HCT116 (cell line): ENCODE results near the gene KCTD1. TPM values are rescaled to one million over a fixed set of nuclear protein-coding genes. Genes with fewer than 3 reads are reported as not detected.

Source experiments
- ATAC-seq: fragments of 200-7000 bp; cut with Tn5 transposase; 2 replicates; pipeline ENCODE4 v1.9.1; 2020; ENCODE audit warnings: mild to moderate bottlenecking, moderate library complexity
- BruUV-seq: library from RNA; stranded (reverse); fragments of 400-500 nt; replicated peaks from 2 replicates; lab custom pipeline; 2021; lab: Mats Ljungman, UMichigan
- CTCF ChIA-PET: fragments of 300-600 bp; sonication (Branson Sonifier 250); formaldehyde crosslinking; loops from one replicate; lab custom pipeline; 2021; ENCODE audit warnings: antibody characterized with exemption; lab: Charles Lee
- POLR2A ChIA-PET: fragments of 300-600, 350-600 bp; sonication (Branson Sonifier 250); formaldehyde crosslinking; loops from one replicate; lab custom pipeline; 2021; ENCODE audit warnings: antibody characterized with exemption; lab: Charles Lee
- RAD21 ChIA-PET, 2 experiments: fragments of 300-600 bp; sonication (Branson Sonifier 250); formaldehyde crosslinking; loops; one replicate each; lab custom pipeline; 2023; ENCODE audit warnings: low total read pairs in 2 of 2; ENCODE audit not compliant: uncharacterized antibody in 2 of 2, unreplicated experiment in 2 of 2, low non-redundant PET in 1 of 2; lab: Charles Lee
- DNase-seq: peaks from one replicate; pipeline ENCODE4 v3.0.0-alpha.2; 2010; ENCODE audit warnings: low read depth, low spot score
- H2AFZ ChIP-seq: fragments of 200-600 bp; shearing (Covaris generic), sonication (generic); 2 replicates; pipeline ENCODE4 v1.6.1; 2017; ENCODE audit warnings: low read depth, mixed run types, mixed read lengths, antibody characterized with exemption, low read length; ENCODE audit not compliant: poor library complexity, severe bottlenecking
- H3K27ac ChIP-seq: 2 replicates; pipeline ENCODE4 v1.5.1; 2012; ENCODE audit warnings: low read depth, low read length
- H3K27me3 ChIP-seq: fragments of 200-600 bp; sonication (generic); 2 replicates; pipeline ENCODE4 v1.6.1; 2016; ENCODE audit warnings: mixed run types, low read length, mixed read lengths; ENCODE audit not compliant: insufficient read depth
- H3K36me3 ChIP-seq, 2 experiments: fragments of 200-500 bp in 1 of 2; fragments of 200-600 bp in 1 of 2; sonication (Bioruptor generic) in 1 of 2; sonication (generic) in 1 of 2; 2 replicates each; pipeline versions ENCODE4 v1.5.1 to v1.6.1; 2014 to 2016; ENCODE audit warnings: low read length in 2 of 2, inconsistent platforms in 1 of 2, mixed read lengths in 1 of 2, mixed run types in 1 of 2; ENCODE audit not compliant: insufficient read depth in 2 of 2, control insufficient read depth in 1 of 2
- H3K4me1 ChIP-seq, 2 experiments: fragments of 200-600 bp in 1 of 2; sonication (generic) in 1 of 2; 2 replicates each; pipeline versions ENCODE4 v1.5.1 to v1.6.1; 2012 to 2017; ENCODE audit warnings: low read length in 2 of 2, inconsistent platforms in 1 of 2, mild to moderate bottlenecking in 1 of 2, mixed read lengths in 1 of 2, mixed run types in 1 of 2, moderate library complexity in 1 of 2; ENCODE audit not compliant: insufficient read depth in 2 of 2, control insufficient read depth in 1 of 2
- H3K4me2 ChIP-seq: fragments of 200-600 bp; sonication (generic); 2 replicates; pipeline ENCODE4 v1.6.1; 2017; ENCODE audit warnings: mixed run types, low read length, mixed read lengths
- H3K4me3 ChIP-seq, 2 experiments: fragments of 200-600 bp in 1 of 2; sonication (generic) in 1 of 2; replicated peaks in 1 of 2; 2 replicates each; pipeline ENCODE4 v1.5.1; 2011 to 2016; ENCODE audit warnings: low read length in 2 of 2, control low read depth in 1 of 2, low read depth in 1 of 2, mild to moderate bottlenecking in 1 of 2, mixed read lengths in 1 of 2, mixed run types in 1 of 2
- H3K79me2 ChIP-seq: fragments of 200-600 bp; sonication (generic); 2 replicates; pipeline ENCODE4 v1.6.1; 2017; ENCODE audit warnings: mild to moderate bottlenecking, mixed run types, low read length, moderate library complexity, mixed read lengths; ENCODE audit not compliant: insufficient read depth
- H3K9ac ChIP-seq: fragments of 200-600 bp; sonication (generic); 2 replicates; pipeline ENCODE4 v1.6.1; 2016; ENCODE audit warnings: low read length, mixed read lengths
- H3K9me2 ChIP-seq: fragments of 200-600 bp; sonication (generic), shearing (Covaris generic); 2 replicates; pipeline ENCODE4 v1.6.1; 2017; ENCODE audit warnings: mixed run types, mild to moderate bottlenecking, moderate library complexity; ENCODE audit not compliant: insufficient read depth
- H3K9me3 ChIP-seq, 2 experiments: fragments of 200-500 bp in 1 of 2; fragments of 200-600 bp in 1 of 2; sonication (Bioruptor generic) in 1 of 2; sonication (generic) in 1 of 2; 2 replicates each; pipeline ENCODE4 v1.6.1; 2014 to 2017; ENCODE audit warnings: low read length in 2 of 2, mixed read lengths in 2 of 2, inconsistent platforms in 1 of 2, low read depth in 1 of 2, mild to moderate bottlenecking in 1 of 2, mixed run types in 1 of 2, moderate library complexity in 1 of 2; ENCODE audit not compliant: control insufficient read depth in 1 of 2, insufficient read depth in 1 of 2
- H4K20me1 ChIP-seq: fragments of 200-600 bp; sonication (generic), shearing (Covaris generic); 2 replicates; pipeline ENCODE4 v1.6.1; 2017; ENCODE audit warnings: mixed run types, mild to moderate bottlenecking, moderate library complexity; ENCODE audit not compliant: insufficient read depth
- EGR1 ChIP-seq: IDR thresholded peaks from 2 replicates; pipeline ENCODE4 v1.6.1; 2012; ENCODE audit warnings: low read depth
- JUND ChIP-seq: IDR thresholded peaks from 2 replicates; pipeline ENCODE4 v1.6.1; 2012
- POLR2A ChIP-seq: IDR thresholded peaks from 2 replicates; pipeline ENCODE4 v1.7.0; 2011; ENCODE audit warnings: borderline replicate concordance; ENCODE audit not compliant: insufficient read depth, insufficient read length; ENCODE audit errors: extremely low read depth
- SIN3A ChIP-seq: IDR thresholded peaks from 2 replicates; pipeline ENCODE4 v1.6.1; 2012; ENCODE audit warnings: low read depth
- TCF7L2 ChIP-seq: IDR thresholded peaks from 2 replicates; pipeline ENCODE4 v1.7.0; 2011; ENCODE audit warnings: borderline replicate concordance, inconsistent platforms; ENCODE audit not compliant: insufficient read depth, insufficient read length; ENCODE audit errors: extremely low read depth
- intact Hi-C: fragments of 100-400 bp; cut with micrococcal nuclease; formaldehyde crosslinking; loops from 2 replicates; pipeline ENCODE4 v1.10.0; 2022
- total RNA-seq: library from RNA; stranded (reverse); gene quantifications from one replicate; pipeline ENCODE4 v1.2.1, GENCODE V29; 2021; ENCODE audit not compliant: unreplicated experiment
- TF ChIP-seq, protein P1 (sequence below): IDR thresholded peaks from 2 replicates; pipeline ENCODE4 v1.6.1; 2012
- TF ChIP-seq, protein P2 (sequence below): IDR thresholded peaks from 2 replicates; pipeline ENCODE4 v1.6.1; 2011; ENCODE audit warnings: mild to moderate bottlenecking, low read length, moderate library complexity; ENCODE audit not compliant: insufficient replicate concordance; ENCODE audit errors: extremely low read depth
- TF ChIP-seq, protein P3 (sequence below): IDR thresholded peaks from 2 replicates; pipeline ENCODE4 v1.6.1; 2012; ENCODE audit warnings: low read depth

The KCTD1 gene
- total RNA-seq, 1 experiment from 2014 or later, result 16.8 TPM

DNA sequence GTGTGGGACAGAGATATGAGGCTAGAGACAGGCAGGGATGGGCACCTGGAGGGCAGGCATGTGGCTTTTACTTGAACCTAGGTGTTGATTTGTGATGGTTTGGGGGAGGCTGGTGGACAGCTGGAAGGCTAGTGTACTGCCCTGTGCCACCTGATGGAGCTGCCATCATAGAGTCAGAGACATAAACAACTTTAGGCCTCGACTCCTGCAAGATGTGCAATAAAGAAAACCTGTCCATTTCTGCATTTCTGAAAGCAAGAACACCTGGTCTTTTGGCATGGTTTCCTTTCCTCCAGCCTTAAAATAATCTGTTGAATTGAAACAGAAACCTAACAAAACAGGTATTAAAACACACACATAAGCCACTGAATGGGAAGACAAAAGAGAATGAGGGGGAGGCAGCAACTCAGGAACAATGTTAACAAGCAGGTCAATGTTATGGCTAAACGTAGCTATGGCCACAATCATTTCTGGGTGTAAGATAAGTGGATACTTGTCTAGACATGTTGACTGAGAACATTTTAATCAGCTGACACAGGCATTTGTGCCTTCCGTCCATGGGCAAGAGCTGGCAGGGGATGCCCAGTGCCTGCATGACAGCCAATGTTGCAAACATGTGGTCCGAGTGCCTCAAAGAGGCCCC lies 87.8 kb downstream of the KCTD1 start:
- TF ChIP-seq, protein P1, sequence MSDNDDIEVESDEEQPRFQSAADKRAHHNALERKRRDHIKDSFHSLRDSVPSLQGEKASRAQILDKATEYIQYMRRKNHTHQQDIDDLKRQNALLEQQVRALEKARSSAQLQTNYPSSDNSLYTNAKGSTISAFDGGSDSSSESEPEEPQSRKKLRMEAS, result no peak
- TF ChIP-seq POLR2A (no peak), JUND (no peak), TCF7L2 (no peak), SIN3A (no peak), EGR1 (no peak)
- TF ChIP-seq, protein P2, sequence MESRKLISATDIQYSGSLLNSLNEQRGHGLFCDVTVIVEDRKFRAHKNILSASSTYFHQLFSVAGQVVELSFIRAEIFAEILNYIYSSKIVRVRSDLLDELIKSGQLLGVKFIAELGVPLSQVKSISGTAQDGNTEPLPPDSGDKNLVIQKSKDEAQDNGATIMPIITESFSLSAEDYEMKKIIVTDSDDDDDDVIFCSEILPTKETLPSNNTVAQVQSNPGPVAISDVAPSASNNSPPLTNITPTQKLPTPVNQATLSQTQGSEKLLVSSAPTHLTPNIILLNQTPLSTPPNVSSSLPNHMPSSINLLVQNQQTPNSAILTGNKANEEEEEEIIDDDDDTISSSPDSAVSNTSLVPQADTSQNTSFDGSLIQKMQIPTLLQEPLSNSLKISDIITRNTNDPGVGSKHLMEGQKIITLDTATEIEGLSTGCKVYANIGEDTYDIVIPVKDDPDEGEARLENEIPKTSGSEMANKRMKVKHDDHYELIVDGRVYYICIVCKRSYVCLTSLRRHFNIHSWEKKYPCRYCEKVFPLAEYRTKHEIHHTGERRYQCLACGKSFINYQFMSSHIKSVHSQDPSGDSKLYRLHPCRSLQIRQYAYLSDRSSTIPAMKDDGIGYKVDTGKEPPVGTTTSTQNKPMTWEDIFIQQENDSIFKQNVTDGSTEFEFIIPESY, result no peak
- TF ChIP-seq, protein P3, sequence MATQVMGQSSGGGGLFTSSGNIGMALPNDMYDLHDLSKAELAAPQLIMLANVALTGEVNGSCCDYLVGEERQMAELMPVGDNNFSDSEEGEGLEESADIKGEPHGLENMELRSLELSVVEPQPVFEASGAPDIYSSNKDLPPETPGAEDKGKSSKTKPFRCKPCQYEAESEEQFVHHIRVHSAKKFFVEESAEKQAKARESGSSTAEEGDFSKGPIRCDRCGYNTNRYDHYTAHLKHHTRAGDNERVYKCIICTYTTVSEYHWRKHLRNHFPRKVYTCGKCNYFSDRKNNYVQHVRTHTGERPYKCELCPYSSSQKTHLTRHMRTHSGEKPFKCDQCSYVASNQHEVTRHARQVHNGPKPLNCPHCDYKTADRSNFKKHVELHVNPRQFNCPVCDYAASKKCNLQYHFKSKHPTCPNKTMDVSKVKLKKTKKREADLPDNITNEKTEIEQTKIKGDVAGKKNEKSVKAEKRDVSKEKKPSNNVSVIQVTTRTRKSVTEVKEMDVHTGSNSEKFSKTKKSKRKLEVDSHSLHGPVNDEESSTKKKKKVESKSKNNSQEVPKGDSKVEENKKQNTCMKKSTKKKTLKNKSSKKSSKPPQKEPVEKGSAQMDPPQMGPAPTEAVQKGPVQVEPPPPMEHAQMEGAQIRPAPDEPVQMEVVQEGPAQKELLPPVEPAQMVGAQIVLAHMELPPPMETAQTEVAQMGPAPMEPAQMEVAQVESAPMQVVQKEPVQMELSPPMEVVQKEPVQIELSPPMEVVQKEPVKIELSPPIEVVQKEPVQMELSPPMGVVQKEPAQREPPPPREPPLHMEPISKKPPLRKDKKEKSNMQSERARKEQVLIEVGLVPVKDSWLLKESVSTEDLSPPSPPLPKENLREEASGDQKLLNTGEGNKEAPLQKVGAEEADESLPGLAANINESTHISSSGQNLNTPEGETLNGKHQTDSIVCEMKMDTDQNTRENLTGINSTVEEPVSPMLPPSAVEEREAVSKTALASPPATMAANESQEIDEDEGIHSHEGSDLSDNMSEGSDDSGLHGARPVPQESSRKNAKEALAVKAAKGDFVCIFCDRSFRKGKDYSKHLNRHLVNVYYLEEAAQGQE, result no peak
- no peak for DNase-seq
- Histone ChIP-seq H3K79me2 (no peaks in the 10 kb centered on the region), H3K9me2 (no peaks in the 10 kb centered on the region), H3K4me3 (no peak overlapping the region), H3K9me3 (no peaks in the 10 kb centered on the region), H3K36me3 (no peaks in the 10 kb centered on the region), H3K27ac (no peak overlapping the region), H4K20me1 (no peaks in the 10 kb centered on the region), H3K27me3 (no peaks in the 10 kb centered on the region), H3K4me2 (no peak overlapping the region), H3K9ac (no peak overlapping the region), H2AFZ (no peak overlapping the region), H3K4me1 (peaks cover 4 to 19% of the 10 kb centered on the region in 2 experiments; a peak in 3 of 4 replicates)
- no TSS peak for BruUV-seq
- RAD21 ChIA-PET, result no interaction called here
- CTCF ChIA-PET, result no interaction called here
- no peak for ATAC-seq
- intact Hi-C loops, result no loop called here
- POLR2A ChIA-PET, result no interaction called here
